Sigmoid colon (tissue), 4 donors: ENCODE data around the gene GPR68.

Experiments
- POLR2A ChIP-seq, 2 donors: fragments of 450-650 bp; IDR thresholded peaks; one replicate each; pipeline ENCODE4 v1.6.1; 2016; ENCODE audit warnings: antibody characterized with exemption in 2 of 2, mild to moderate bottlenecking in 2 of 2, moderate library complexity in 2 of 2
- POLR2AphosphoS5 ChIP-seq, 4 donors: sonication (generic); formaldehyde crosslinking; IDR thresholded peaks; one replicate each; pipeline ENCODE4 v1.6.1; 2017; ENCODE audit warnings: antibody characterized with exemption in 4 of 4
- TF ChIP-seq, protein P1 (sequence below), 4 experiments: fragments of 450-650 bp in 3 of 4; fragments of 200-600 bp in 1 of 4; IDR thresholded peaks; one replicate each; pipeline ENCODE4 v1.5.1; 2016 to 2019; ENCODE audit warnings: antibody characterized with exemption in 4 of 4, mild to moderate bottlenecking in 3 of 4, moderate library complexity in 2 of 4

DNA sequence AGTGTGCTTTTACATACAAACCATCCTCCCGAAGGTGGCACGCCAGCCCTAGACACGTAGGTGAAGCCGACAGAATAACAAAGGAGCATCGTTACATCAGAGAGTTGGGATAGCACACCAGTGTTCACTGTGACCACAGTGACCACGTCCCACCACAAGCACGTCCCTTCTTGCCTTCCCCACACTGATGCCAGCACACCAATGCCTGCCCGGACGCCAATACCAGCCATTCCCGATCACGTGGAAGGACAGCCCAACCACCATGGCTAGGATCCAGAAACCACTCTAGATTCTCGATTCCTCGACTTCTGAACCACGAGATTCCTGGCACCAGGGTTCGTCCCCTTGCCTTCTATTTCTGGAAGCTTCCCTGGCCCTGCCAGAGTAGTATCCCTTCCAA lies 48.0 kb upstream of the GPR68 start:
- TF ChIP-seq, protein P1, sequence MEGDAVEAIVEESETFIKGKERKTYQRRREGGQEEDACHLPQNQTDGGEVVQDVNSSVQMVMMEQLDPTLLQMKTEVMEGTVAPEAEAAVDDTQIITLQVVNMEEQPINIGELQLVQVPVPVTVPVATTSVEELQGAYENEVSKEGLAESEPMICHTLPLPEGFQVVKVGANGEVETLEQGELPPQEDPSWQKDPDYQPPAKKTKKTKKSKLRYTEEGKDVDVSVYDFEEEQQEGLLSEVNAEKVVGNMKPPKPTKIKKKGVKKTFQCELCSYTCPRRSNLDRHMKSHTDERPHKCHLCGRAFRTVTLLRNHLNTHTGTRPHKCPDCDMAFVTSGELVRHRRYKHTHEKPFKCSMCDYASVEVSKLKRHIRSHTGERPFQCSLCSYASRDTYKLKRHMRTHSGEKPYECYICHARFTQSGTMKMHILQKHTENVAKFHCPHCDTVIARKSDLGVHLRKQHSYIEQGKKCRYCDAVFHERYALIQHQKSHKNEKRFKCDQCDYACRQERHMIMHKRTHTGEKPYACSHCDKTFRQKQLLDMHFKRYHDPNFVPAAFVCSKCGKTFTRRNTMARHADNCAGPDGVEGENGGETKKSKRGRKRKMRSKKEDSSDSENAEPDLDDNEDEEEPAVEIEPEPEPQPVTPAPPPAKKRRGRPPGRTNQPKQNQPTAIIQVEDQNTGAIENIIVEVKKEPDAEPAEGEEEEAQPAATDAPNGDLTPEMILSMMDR (IDR thresholded peaks at IDR 0.05), result no peak
- no peak for TF ChIP-seq POLR2A (IDR thresholded peaks at IDR 0.05)
- TF ChIP-seq POLR2AphosphoS5 (IDR thresholded peaks at IDR 0.05), result no peak
